Activated effector memory CD4-positive, alpha-beta T cell treated with anti-CD3 and anti-CD28 coated beads, Interleukin-2, amount 50 U/mL, for 16 hours (primary cell): ENCODE data around the gene UGT1A6.
"Not testable (repeated sequence)": the region's sequence is repeated elsewhere in the genome, so short reads cannot be mapped to it uniquely, and the experiment has no call there.

Experiments used
- DNase-seq: peaks from one replicate; pipeline ENCODE4 v3.0.0-alpha.2; 2020

The UGT1A6 gene

DNA sequence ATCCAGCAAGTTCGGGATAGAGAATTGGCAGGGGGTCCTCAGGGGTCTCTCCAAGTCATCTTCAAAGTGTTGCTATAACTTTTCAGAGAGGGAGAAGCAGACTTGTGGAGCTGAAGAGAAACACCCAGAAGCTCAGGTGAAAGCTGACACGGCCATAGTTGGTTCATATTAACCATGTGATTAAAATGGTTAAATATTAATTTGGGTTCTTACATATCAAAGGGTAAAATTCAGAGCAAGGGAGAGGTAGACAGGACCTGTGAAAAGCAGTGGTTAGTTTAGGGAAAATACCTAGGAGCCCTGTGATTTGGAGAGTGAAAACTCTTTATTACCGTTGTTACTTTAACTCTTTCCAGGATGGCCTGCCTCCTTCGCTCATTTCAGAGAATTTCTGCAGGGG is at the start of gene UGT1A6:
Gene UGT1A6, plus strand, starts transcription at position 243 of the 400 bp plus-strand sequence. Its CDS starts 115 bp downstream, at position 358.
- DNase-seq = no peak

DNA sequence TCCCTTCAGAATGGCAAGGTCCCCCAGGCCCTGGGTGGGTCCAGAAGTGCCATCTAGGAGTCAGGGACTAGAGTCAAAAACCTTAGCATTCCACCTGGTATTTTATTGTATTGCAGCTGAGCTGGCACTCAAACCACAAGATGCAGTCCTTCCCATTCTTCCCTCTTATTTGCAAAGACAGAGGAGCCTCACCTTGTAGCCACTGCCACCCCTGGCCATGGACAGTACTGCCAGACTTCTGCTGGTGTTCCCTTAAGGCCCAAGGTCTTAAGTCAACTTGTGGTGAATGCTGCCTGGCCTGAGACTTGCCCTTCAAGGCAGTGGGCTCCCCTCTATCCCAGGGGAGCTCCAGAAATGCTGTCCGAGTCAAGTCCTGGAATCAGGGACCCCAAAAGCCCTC is 49.6 kb upstream of the UGT1A6 start:
- no peak for DNase-seq

DNA sequence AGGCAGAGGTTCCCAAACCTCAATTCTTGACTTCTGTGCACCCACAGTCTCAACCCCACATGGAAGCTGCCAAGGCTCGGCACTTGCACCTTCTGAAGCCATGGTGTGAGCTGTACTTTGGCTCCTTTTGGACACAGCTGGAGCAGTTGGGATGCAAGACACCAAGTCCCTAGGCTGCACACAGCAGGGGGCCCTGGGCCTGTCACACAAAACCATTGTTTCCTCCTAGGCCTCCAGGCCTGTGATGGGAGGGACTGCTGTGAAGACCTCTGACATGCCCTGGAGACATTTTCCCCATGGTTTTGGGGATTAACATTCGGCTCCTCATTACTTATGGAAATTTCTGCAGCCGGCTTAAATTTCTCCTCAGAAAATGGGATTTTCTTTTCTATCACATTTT is 46.7 kb upstream of the UGT1A6 start:
- not testable (repeated sequence) for DNase-seq

DNA sequence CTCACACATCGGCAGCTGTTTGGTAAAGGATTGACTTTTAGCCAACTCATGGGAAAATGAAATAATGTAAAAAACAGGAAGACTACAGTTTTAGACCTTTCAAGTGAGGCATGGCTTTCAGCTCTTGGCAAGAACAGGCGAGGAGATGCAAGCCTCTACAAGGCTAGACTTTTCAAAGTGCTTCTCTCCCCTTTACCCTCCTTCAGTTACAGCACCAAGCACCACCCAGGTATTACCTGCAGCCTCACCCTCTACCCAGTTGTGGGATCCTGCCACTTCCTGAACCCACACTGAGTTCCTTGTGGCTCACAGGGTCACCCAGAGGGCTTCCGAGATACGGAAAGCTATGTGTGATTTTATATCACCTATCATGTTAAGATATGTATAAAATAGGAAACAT is 41.7 kb upstream of the UGT1A6 start:
- no peak for DNase-seq

DNA sequence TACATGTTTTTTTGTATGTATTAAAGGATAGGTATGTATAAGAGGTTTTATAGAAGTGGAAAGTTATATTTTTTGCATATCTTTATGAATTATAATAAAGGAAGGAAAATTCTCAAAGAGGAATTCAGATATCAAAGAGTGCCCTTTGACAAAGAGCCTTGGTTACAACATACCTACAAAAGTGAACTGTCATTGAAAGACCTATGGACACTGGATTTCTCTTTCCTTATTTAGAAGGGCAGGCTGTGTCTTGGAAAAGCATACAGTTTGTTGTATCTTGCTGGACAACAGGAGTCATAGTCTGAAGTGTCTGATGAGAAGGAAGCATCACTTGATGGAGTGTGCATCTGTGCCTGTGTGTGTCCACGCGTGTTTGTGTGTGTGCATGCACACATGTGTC is 41.3 kb upstream of the UGT1A6 start:
- no peak for DNase-seq

DNA sequence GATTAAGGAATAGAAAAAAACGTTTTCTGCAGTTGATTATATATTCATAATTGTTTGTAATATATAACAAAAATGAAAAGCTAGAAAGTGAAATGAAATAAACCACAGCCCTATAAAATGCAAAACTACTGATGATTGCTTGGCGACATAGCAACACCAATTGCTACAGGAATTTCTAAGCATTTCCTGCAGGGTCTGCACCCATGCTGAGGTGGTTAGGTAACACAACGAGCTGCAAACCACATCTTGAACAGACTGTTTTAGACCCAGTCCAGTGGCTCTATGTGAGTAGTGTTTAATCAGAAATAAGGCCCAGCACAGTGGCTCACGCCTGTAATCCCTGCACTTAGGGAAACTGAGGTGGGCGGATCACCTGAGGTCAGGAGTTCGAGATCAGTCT is 38.2 kb upstream of the UGT1A6 start:
- DNase-seq = no peak

DNA sequence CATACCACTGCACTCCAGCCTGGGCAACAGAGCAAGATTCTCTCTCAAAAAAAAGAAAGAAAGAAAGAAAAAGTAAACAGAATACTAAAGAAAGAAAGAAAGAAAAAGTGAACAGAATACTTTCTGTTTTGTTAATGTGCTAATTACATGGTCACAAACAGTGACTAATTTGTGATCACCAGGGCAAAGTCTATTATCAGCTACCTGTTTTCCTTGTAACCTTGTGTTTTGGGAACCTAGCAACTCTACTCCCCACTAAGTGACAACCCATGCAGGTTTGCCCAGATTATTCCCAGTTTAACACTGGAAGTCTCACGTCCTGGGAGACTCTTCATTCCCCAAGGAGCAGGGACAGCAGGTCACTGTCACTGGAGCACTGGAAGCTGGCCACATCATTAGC is 37.6 kb upstream of the UGT1A6 start:
- no peak for DNase-seq

DNA sequence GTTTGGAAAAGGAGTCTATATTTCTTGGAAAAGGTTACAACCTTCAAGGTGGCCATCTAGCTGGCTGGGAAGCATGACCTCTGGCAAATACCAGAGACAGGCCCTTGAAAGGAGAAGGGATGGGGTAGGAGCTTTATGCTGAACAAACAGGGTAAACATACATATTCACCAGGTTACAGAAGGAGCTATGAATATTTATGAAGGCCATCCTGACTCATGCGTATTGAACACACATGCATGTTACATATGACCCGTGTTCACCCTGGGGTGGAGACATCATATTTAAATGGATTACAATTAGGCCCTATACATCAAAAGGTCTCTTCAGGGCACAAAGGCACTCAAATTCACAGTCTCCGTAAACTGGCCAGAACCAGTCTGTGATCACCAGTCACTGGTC is 36.7 kb upstream of the UGT1A6 start:
- not testable (repeated sequence) for DNase-seq

DNA sequence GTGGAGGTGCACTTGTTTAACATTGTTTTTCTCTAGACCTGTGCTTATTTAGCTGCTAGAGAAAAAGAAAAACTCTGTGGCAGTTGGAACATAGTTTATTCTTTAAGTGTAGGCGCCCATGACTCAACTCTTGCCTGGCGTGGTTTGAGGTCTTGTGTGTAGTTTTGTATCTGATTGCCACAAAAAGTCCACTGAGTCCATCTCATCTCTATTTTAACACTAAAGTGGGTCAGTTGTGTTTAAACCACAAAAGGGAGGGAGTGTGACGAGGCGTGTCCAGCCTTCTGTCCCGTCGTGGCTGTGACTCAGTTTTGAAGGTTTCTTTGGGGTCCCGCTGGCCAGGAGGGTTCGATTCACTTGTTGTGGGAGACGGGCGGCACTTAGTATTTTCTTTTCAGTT is 36.2 kb upstream of the UGT1A6 start:
- DNase-seq = no peak

DNA sequence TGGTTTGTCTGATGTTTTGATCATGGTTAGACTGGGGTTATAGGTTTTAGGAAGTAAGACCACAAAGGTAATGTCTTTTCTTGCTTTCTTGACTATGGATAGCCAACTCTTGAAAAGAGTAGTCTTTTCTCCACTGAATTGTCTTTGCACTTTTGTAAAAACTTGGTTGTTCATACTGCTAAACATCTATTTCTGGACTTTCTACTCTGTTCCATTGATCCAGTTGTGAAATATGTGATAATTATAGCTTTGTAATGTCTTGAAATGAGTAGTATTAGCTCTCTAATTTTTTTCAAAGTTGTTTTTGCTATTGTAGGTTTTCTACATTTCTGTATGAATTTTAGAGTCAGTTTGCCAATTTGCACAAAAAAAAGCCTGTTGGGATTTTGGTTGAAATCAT is 34.1 kb upstream of the UGT1A6 start:
- no peak for DNase-seq

DNA sequence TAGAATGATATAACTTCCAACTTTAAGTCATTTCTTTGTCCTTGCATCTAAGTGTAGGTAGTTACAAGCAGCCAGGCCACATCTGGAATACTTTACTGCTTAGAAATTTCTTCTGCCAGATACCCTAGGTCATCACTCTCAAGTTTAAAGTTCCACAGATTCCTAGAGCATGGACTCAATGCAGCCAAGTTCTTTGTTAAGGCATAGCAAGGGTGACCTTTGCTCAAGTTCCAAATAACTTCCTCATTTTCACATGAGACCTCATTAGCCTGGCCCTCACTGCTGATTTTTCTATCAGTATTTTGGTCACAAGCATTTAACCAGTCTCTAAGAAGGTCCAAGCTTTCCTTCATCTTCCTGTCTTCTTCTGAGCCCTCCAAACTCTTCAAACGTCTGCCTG is 28.8 kb upstream of the UGT1A6 start:
- DNase-seq = no peak

DNA sequence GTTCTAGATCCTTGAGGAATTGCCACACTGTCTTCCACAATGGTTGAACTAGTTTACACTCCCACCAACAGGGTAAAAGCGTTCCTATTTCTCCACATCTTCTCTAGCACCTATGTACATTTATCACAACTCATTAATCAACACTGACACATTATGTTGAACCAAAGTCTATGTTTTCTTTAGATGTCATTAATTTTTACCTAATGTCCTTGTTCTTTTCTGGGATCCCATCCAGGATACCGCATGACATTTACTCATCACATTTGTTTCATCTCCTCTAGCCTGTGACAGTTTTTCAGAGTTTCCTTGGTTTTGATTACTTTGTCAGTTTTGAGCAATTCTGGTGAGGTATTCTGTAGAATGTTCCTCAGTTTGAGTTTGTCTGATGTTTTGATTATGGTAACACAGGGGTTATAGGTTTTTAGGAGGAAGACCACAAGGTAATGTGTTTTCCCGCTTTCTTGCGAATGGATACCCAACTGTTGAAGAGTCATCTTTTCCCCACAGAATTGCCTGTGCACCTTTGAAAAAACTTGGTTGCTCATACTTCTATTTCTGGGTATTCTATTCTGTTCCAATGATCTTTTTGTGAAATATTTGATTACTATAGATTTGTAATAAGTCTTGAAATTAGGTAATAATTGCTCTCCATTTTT is 24.0 kb upstream of the UGT1A6 start:
- DNase-seq = no peak

DNA sequence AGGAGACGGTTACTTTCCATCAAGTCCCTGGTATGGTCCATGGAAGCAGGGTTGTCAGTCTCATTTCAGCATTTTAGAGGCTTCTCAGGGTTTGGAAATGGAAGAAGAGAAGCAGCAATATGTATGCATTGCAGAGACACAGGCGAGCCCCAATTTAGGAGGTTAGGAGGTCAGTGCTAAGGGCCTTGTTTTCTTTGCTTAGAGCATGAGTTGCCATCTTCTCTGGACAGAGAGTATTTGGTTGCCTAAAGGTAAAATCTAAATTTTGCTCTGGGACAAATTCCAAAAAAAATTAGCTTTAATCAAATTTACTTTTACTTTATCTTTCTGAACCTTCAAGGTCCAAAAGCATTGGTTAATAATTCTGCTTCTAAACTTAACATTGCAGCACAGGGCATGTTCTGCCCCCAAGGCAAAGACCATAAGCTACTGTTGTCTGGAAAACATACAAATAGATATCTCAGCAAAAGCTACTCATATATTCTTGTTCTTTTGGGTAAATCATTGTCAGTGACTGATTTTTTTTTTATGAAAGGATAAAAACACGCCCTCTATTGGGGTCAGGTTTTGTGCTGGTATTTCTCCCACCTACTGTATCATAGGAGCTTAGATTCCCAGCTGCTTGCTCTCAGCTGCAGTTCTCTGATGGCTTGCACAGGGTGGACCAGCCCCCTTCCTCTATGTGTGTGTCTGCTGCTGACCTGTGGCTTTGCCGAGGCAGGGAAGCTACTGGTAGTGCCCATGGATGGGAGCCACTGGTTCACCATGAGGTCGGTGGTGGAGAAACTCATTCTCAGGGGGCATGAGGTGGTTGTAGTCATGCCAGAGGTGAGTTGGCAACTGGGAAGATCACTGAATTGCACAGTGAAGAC is 21.2 kb upstream of the UGT1A6 start, which contains the start of gene UGT1A9:
Gene UGT1A9, plus strand, starts transcription at position 609 of the 872 bp plus-strand sequence. Its CDS starts 37 bp downstream, at position 646.
- no peak for DNase-seq

DNA sequence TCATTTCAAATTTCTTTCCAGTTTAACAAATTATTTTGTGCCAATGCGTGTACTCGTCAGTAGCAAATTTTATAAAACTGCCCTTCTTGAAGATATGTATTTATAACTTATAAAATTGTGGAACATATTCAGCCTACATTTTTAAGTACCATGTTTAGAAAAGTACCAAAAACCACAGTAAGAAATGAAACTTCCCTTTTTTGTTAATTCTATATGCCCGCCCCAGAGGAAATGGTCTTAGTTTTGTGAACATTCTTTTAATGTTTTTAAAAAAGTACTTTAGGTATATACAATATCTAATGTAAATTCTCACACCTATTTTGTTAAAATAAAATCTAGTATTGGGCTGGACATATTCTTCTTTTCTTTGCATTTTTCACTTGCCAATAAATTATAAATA is 19.8 kb upstream of the UGT1A6 start:
- DNase-seq = no peak

DNA sequence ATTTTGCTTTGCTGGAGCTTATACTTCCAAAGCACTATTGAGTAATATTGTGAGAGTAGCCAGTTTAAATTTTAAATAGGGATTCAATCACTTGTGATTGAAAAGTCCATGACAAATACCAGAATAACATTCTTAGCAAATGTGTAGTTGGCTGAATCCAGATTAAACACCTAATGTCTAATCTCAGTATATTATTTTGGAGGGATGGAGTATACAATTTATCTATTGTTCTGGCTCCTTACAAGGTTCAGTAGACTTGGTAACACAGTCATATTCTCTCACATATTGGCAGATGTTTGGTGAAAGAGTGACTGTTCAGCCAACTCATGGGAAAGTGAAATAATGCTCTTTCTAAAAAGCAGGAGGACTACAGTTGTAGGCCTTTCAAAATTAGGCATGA is 18.8 kb upstream of the UGT1A6 start:
- DNase-seq = no peak

DNA sequence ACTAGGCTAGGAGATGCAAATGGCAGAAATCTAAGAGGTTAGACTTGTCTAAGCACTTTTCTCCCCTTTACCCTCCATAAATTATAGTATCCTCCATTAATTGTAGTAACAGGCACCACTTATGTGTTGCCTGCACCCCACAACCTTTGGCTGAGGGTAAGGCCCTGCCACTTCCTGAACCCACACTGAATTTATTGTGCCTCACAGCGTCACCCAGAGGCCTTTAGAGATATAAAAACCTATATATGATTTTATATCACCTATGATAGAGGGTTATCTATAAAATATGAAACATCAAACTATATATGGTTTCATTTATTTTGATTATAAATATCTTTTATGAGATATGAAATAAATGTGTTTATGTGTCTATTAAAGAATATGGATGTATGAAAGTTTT is 18.4 kb upstream of the UGT1A6 start:
- DNase-seq = no peak

DNA sequence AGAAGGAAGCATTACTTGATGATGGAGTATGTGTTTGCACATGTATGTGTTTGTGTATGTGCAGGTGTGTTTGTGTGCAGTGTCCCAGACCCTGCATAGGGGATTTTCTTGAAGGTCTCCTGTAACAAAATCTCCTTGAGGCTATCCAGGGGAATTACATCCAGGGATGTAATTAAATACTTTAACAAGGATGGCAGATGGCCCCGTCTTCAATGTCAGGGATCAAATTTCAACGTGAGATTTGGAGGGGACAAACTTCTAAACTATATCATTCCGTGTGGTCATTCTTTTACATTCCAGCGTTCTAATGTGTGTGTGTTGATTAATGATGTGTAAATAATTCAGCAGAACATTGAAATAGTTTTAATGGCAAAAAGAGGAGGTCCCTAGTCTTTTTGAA is 17.7 kb upstream of the UGT1A6 start:
- no peak for DNase-seq

DNA sequence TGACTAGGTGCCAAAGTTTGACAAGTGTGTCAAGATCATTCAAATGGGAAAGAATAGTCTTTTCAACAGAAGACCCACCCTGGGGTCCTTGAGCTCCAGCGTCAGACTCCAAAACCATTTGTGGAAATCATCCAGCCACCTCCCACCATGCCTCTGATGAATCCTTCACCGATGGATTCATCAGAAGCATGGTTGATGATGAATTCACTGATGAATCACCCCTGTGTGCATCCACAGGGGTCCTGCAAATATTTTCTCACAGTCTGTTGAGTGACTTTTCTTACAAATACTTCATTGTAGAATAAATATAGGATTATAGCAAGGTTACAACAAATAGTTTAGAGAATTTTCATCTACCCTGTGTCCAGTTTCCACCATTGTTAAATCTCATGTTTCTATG is 16.6 kb upstream of the UGT1A6 start:
- DNase-seq = no peak

DNA sequence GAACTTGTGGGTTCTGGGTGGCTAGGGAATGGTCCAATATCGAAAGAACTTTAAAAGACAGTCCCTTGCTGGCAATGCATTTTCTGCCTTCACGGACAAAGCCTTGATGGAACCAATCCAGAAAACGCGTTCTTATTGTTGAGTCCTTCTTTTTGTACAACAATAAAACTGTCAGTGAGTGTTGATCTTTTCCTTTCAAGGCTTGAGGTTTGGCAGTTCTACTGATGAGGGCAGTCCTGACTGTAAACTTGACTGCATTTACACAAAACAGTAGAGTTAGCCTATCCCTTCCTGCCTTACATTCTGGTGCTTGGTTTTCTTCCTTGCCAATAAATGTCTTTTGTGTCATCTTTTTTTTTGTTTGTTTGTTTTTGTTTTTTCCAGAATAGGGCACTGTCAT is 13.5 kb upstream of the UGT1A6 start:
- no peak for DNase-seq

DNA sequence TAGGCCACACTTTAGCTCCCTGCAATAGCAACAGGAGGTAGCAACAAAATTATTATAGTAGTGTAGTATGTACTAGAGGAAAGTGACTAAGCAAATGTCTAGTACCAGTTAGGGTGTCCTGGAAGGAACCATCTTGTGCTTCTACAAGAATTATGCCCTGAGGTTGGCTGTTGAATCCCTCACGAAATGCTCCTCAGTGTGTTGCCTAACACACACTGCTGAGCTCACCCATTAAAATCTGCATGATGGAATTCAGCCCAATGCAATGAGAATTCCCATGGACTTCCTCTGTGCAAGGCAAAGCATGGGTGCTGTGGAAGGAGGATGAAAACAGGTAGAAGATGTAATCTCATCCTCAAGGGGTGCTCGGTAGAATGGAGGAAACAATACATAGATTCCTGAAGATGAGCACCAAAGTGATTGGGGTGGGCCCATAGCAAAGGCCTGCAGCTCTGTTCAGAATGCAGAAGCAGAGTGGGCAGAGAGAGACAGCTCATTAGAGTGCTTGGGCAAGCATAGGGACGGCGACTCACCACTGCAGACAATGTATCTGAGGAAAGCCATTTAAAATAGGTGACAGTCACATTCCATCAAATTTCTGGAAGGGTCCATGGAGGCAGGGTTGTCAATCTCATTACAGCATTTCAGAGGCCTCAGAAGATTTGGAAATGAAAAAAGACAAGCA is 12.2 kb upstream of the UGT1A6 start:
- DNase-seq = no peak

DNA sequence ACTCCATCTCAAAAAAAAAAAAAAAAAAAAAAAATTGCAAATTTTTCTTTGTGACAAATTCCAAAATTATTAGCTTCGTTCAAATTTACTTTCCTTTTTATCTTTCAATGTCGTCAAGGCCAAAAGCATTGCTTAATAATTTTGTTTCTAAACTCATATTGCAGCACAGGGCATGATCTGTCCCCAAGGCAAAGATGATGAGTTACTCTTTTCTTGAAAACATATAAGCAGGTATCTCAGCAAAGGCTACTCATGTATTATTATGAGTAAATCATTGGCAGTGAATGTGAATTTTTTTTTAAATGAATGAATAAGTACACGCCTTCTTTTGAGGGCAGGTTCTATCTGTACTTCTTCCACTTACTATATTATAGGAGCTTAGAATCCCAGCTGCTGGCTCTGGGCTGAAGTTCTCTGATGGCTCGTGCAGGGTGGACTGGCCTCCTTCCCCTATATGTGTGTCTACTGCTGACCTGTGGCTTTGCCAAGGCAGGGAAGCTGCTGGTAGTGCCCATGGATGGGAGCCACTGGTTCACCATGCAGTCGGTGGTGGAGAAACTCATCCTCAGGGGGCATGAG is 11.1 kb upstream of the UGT1A6 start, which contains the start of gene UGT1A7:
Gene UGT1A7, plus strand, starts transcription at position 381 of the 579 bp plus-strand sequence. Its CDS starts 37 bp downstream, at position 418.
- no peak for DNase-seq

DNA sequence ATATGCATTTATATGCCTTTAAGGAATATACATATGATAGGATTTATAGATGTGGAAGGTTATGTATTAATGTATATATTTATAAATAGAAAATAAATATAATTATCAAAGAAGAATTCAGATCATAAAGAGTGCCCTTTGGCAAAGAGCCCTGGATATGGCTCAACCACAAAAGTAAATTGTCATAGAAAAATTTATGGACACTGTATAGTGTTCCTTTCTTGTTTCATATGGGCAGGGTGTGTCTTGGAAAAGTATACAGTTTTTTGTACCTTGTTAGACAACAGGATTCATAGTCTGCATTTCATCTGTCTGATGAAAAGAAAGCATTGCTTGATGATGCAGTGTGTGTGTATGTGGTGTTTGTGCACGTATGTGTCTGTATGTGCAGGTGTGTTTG is 8.1 kb upstream of the UGT1A6 start:
- DNase-seq = no peak

DNA sequence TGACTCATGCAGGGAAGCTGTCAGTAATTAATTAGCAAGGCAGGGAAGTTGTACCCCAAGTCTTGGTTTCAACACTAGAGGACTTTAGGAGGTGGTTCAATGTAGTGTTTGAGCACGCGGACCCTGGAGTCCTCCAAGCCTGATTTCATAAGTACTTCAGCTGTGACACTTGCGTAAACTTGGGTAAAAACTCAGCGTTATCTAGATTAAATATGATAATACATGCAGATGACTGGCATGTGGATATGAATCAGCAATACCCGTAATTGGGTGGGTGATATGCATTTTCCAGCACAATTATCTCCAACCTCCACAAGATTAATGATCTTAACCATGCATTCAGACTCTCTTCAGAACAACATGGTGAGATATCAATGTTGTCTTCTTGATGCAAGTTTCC is 5.8 kb upstream of the UGT1A6 start:
- no peak for DNase-seq
